ENCODE results near the gene CXADR. TPM values are rescaled to one million over a fixed set of nuclear protein-coding genes. Genes with fewer than 3 reads are reported as not detected.

Gene CXADR
- total and polyA plus RNA-seq, 9 of the 15 experiments (the other 6 are each of a cell fraction or from before 2014, with no cell fraction given), result 0.01 to 0.41 (median 0.14) TPM

DNA sequence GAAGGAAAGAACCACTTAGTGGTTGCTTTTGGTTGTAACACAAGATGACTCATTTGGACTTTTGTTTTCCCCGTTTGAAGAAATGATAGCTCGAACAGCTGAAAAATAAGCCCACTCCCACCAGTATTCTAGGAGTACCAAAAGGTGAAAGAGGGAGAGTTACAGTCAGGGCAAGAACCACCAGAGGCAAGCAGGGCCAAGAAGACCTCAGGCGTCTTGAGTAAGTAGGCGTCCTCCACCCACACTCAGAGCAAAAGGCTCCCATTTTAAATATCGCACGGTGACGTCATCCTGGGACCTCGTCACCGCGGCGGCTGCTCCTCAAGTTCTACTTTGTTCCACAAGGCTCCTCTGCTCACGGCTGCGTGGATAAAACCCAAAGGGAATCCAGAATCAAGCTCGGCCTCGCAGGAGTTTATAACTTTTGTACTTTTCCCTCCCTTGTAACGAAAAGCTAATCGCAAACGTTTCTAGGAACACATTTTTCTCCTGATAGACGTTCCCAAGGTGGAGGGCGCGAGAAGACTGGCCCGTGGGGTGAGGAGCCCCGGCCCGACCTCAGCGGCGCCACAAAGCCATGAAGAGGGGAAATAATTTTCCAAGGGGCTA is 98.7 kb downstream of the CXADR start (continued):
- TF ChIP-seq MYBL2 (IDR thresholded peaks at IDR 0.05; ENCODE audit: low read depth) (peak; percentile 45; the same call in 1 of the 2 replicates), MYBL2 (CRISPR knock-in tag; IDR thresholded peaks at IDR 0.05; ENCODE audit: borderline replicate concordance) (no peak), ETV5 (CRISPR knock-in tag; IDR thresholded peaks at IDR 0.05; ENCODE audit: low read depth) (no peak), RHOXF2B (CRISPR knock-in tag; conservative IDR thresholded peaks at IDR 0.05) (no peak), E2F3 (CRISPR knock-in tag; IDR thresholded peaks at IDR 0.05) (0 out of 2 replicates have a peak, but pooled peaks have one; percentile 14), SMARCA4 (IDR thresholded peaks at IDR 0.05) (peak; percentile 70; the same call in 1 of the 2 replicates), ZNF263 (CRISPR knock-in tag; IDR thresholded peaks at IDR 0.05; ENCODE audit: borderline replicate concordance) (no peak), CREM (IDR thresholded peaks at IDR 0.05; ENCODE audit: low read depth) (peak; percentile 96), ZNF24 (IDR thresholded peaks at IDR 0.05) (peak; percentile 90), ZNF830 (CRISPR knock-in tag; IDR thresholded peaks at IDR 0.05) (0 out of 2 replicates have a peak, but pooled peaks have one; percentile 13), TCF7 (IDR thresholded peaks at IDR 0.05; ENCODE audit: borderline replicate concordance) (no peak), ZFX (CRISPR knock-in tag; IDR thresholded peaks at IDR 0.05) (peak; percentile 61), ZNF57 (CRISPR knock-in tag; IDR thresholded peaks at IDR 0.05) (no peak), NBN (IDR thresholded peaks at IDR 0.05; ENCODE audit: low read depth) (peak; percentile 61; the same call in 1 of the 2 replicates), CREB1 (IDR thresholded peaks at IDR 0.05) (peak; percentile 84), CREB1 (CRISPR knock-in tag; IDR thresholded peaks at IDR 0.05) (peak; percentile 77)
- TF ChIP-seq, protein P1, sequence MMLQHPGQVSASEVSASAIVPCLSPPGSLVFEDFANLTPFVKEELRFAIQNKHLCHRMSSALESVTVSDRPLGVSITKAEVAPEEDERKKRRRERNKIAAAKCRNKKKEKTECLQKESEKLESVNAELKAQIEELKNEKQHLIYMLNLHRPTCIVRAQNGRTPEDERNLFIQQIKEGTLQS (IDR thresholded peaks at IDR 0.05), result peak; percentile 100
- TF ChIP-seq, protein P1 (CRISPR knock-in tag; conservative IDR thresholded peaks at IDR 0.05), result peak; percentile 38; the same call in 1 of the 2 replicates
- TF ChIP-seq, protein P2, sequence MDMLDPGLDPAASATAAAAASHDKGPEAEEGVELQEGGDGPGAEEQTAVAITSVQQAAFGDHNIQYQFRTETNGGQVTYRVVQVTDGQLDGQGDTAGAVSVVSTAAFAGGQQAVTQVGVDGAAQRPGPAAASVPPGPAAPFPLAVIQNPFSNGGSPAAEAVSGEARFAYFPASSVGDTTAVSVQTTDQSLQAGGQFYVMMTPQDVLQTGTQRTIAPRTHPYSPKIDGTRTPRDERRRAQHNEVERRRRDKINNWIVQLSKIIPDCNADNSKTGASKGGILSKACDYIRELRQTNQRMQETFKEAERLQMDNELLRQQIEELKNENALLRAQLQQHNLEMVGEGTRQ (CRISPR knock-in tag; IDR thresholded peaks at IDR 0.05), result no peak
- TF ChIP-seq, protein P3, sequence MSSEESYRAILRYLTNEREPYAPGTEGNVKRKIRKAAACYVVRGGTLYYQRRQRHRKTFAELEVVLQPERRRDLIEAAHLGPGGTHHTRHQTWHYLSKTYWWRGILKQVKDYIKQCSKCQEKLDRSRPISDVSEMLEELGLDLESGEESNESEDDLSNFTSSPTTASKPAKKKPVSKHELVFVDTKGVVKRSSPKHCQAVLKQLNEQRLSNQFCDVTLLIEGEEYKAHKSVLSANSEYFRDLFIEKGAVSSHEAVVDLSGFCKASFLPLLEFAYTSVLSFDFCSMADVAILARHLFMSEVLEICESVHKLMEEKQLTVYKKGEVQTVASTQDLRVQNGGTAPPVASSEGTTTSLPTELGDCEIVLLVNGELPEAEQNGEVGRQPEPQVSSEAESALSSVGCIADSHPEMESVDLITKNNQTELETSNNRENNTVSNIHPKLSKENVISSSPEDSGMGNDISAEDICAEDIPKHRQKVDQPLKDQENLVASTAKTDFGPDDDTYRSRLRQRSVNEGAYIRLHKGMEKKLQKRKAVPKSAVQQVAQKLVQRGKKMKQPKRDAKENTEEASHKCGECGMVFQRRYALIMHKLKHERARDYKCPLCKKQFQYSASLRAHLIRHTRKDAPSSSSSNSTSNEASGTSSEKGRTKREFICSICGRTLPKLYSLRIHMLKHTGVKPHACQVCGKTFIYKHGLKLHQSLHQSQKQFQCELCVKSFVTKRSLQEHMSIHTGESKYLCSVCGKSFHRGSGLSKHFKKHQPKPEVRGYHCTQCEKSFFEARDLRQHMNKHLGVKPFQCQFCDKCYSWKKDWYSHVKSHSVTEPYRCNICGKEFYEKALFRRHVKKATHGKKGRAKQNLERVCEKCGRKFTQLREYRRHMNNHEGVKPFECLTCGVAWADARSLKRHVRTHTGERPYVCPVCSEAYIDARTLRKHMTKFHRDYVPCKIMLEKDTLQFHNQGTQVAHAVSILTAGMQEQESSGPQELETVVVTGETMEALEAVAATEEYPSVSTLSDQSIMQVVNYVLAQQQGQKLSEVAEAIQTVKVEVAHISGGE (CRISPR knock-in tag; IDR thresholded peaks at IDR 0.05), result 0 out of 6 replicates have a peak, but pooled peaks of 1 of the 3 experiments have one; percentile 9
- TF ChIP-seq, protein P4, sequence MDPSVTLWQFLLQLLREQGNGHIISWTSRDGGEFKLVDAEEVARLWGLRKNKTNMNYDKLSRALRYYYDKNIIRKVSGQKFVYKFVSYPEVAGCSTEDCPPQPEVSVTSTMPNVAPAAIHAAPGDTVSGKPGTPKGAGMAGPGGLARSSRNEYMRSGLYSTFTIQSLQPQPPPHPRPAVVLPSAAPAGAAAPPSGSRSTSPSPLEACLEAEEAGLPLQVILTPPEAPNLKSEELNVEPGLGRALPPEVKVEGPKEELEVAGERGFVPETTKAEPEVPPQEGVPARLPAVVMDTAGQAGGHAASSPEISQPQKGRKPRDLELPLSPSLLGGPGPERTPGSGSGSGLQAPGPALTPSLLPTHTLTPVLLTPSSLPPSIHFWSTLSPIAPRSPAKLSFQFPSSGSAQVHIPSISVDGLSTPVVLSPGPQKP (CRISPR knock-in tag; IDR thresholded peaks at IDR 0.05), result no peak
- TF ChIP-seq, protein P5, sequence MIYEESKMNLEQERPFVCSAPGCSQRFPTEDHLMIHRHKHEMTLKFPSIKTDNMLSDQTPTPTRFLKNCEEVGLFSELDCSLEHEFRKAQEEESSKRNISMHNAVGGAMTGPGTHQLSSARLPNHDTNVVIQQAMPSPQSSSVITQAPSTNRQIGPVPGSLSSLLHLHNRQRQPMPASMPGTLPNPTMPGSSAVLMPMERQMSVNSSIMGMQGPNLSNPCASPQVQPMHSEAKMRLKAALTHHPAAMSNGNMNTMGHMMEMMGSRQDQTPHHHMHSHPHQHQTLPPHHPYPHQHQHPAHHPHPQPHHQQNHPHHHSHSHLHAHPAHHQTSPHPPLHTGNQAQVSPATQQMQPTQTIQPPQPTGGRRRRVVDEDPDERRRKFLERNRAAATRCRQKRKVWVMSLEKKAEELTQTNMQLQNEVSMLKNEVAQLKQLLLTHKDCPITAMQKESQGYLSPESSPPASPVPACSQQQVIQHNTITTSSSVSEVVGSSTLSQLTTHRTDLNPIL (CRISPR knock-in tag; IDR thresholded peaks at IDR 0.05), result peak; percentile 67; the same call in 1 of the 2 replicates

Measured in K562 (cell line).